NCI-H1417 (cell line): ENCODE data around the gene THAP4.
"Not testable (repeated sequence)": the region's sequence is repeated elsewhere in the genome, so short reads cannot be mapped to it uniquely, and the experiment has no call there.

Experiments used
- DNase-seq, 3 experiments: peaks; one replicate each; lab custom pipeline; 2025; lab: John Stamatoyannopoulos, UW

THAP4 gene

GRCh38 chr2:241612156-241613016 lies 24.6 kb downstream of the THAP4 start:
- DNase-seq = peak in 1 of 3 experiments; percentile 45

DNA sequence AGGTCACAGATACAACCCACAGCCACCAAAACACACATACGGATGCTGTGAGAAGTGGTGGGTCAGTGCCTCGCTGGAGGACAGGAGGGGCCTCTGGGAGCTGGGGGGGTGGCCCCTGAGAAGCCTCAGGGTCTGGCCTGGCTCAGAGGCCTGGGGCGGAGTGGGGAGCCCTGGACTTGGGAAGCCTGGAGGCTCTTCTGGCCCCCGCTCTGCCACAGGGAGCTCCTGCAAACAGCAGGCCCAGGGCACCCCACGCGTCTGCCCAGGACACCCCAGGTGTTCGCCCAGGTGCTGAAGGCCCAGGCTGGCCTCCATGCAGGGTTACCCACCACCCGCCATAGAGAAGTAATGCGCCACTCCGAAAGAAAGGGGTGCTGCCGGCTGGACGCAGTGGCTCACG lies 25.9 kb downstream of the THAP4 start:
- no peak for DNase-seq

DNA sequence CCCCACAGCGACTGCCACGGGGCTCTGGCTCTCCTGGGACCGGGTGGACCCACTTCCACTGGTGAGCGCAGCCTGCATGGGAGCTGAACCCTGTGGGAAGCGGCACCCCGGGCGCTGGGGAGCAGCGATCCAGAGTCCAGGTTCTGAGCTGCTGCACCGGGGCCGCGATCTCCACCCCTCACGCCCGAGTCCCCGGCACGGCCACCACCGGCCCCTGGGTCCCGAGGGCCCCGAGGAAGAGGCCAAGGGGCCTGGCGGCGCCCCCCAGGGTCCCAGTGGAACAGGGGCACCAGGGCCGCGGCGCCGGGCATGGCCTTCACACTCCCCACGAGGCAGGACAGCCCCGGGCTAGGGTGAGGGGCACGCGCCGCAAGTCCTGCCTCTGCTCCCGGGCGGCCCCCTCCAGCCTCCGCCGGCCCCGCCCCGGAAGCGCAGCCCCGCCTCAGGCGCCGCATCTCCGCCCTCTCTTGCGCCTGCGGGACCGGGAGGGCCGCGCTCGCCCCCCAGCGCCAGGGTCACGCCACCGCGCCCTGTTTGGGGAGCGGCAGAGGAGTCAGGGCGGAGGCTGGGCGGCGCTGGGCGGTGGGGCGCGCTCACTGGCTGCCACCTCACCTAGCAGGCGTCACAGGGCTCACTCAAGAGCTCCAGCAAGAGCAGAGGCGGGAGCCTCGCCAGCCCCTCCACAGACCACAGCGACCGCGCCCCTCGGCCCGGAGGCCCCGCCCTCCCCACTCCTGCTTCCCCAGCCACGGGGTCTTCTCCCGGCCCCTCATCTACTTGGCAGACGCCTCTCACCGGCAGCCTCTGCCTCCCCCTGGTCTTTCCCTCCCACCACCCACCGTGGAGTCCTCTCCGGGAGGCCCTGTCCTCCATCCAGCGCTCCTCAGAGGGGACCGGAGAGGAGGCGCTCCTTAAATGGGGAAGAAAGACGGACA lies 26.8 kb downstream of the THAP4 start:
- peak in 2 of 3 experiments; percentile 73 to 81 for DNase-seq

GRCh38 chr2:241608881-241609280 lies 28.1 kb downstream of the THAP4 start:
- no peak for DNase-seq

- no peak for DNase-seq
Observed at GRCh38 chr2:241607162-241607885, 29.6 kb downstream of the THAP4 start.

DNA sequence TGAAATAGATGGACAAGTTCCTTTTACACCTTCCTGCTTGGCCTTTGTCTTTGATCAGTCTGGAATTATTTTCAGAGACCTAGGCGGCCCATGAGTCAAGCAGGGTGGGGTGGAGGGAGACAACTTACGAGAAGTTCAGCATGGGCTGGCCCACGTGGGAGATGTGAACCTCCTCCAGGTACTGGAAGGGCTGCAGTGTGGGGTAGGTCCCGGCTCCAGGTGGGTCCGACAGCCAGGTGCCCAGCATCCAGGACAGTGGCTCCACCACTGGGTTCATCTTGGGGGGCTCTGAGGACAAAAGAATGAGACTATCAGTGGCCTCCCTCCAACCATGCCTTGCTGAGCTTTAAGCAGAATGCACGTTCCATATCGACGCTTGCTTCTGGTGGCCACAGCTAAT lies 30.8 kb downstream of the THAP4 start:
- no peak for DNase-seq

- DNase-seq = no peak
Observed at GRCh38 chr2:241603686-241604085, 33.3 kb downstream of the THAP4 start.

DNA sequence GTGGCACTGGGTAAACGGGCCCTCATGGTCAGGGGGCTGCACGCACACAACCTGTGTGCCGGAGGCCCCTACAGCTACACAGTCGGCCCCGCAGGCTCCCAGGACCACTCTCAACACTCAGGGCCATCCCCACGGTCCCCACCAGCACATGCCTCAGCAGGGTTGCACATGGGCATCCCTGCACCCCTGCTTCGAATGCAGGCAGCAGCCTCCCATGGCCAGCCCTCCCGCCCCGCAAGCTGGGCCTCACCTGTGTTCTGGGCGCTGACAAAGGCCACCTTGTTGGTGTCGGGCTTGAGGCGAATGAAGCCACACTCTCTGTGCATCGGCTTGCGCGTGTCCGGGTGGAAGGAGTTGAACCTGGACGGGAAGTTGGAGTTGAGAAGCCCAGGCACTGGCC lies 34.2 kb downstream of the THAP4 start:
- no peak for DNase-seq

GRCh38 chr2:241601841-241602240 lies 35.1 kb downstream of the THAP4 start:
- peak; percentile 43 to 80 (median 64) for DNase-seq

DNA sequence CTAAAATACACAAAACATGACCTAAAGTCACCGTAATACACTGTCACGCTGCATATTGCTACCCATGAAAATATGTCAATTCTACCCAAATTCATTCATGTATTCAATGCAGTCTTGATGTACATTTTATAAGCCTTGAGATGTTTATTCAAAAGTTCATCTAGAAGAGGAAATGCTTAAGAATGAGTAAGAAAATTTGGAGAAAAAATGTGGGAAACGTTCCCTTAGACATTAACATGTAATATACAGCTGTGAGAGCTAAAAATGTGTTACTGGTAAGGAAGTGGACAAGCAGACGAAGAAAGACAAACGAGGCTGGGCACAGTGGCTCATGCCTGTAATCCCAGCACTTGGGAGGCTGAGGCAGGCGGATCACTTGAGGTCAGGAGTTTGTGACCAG lies 37.3 kb downstream of the THAP4 start:
- DNase-seq = no peak

DNA sequence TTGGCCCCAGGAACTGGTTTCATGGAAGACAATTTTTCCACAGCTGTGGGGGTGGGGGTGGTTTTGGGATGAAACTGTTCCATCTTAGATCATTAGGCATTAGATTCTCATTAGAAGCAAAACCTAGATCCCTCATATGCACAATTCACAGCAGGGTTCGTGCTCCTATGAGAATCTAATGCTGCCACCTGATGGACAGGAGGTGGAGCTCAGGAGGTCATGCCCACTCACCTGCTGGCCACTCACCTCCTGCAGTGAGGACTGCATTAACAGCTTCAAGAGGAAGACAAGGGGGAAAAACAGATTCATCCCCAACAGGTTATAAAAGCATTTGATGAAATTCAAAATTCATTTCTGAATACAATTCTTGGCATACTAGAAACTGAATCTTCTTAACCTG lies 38.5 kb downstream of the THAP4 start:
- DNase-seq = peak; percentile 10 to 80 (median 40)

DNA sequence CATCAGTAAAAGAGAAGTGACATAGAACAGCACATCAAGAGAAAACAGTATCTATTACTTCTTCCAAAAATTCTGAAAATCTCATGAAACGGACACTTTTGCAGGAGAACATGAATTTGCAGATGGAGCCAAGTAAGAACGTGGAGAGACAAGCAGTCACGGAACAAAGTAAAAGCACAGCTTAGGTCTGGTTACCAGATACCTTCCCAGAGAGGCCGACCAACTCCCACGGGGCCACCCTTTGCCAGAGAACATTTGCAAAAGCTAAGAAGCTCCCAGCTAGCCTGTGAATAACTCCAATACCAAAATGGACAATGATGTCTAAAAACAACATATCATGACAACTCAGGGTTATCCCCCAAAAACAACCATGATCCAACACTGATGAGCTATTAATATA lies 38.9 kb downstream of the THAP4 start:
- DNase-seq = peak in 1 of 3 experiments; percentile 19

- no peak for DNase-seq
Observed at GRCh38 chr2:241597561-241597960, 39.4 kb downstream of the THAP4 start.

GRCh38 chr2:241595600-241596140 lies 41.3 kb downstream of the THAP4 start:
- DNase-seq = peak in 1 of 3 experiments; percentile 6

DNA sequence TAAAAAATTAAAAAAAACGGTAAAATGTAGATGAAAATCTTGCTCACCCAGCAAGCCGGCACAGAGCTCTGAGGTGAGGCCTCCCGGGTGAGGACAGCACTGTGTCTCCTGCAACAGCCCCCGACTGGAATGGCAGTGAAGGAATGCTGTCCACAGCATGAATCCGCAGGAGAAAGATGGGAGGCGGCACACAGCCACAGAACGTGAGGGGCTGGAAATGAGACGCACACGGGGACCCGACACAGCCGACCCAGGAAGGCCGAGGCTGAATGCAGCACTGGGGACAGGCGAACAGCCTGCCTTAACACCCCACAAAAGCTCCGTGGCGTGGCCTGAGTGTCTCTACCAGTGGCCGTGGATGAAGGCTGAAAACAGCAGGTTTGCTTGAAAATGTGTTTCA lies 43.7 kb downstream of the THAP4 start:
- no peak for DNase-seq

DNA sequence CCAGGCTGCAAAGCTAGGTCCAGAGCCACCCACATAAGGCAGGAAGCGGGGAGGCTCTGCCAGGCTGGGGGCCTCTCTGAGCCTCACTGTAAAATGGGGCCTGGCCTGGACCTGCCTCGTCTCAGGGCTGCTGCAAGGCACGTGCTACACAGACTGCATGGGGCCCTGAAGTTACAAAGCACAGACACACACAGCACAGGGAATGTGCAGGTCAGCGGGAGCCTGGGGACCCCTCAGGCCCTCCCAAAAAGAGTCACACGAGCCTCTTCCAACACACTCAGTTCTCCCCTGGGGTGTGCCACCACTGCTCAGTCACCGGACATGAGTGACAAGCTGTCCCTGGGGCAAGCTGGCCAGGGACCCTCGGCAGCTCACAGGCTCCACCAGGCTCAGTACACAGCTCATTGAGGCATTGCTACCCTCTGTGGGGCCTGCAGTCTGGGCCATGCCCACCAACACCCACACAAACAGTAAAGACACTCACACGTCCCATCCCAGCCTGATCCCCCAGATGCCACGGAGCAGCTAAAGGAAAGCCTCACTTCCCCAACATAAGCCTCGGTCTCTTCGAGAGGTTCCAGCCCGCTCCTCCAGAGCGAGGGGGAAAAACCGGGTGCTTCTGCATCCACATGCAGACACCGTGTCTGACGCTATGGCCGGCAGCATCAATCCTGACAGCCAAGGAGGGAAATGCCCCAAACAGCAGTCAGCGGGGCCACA lies 44.7 kb downstream of the THAP4 start:
- DNase-seq = no peak

DNA sequence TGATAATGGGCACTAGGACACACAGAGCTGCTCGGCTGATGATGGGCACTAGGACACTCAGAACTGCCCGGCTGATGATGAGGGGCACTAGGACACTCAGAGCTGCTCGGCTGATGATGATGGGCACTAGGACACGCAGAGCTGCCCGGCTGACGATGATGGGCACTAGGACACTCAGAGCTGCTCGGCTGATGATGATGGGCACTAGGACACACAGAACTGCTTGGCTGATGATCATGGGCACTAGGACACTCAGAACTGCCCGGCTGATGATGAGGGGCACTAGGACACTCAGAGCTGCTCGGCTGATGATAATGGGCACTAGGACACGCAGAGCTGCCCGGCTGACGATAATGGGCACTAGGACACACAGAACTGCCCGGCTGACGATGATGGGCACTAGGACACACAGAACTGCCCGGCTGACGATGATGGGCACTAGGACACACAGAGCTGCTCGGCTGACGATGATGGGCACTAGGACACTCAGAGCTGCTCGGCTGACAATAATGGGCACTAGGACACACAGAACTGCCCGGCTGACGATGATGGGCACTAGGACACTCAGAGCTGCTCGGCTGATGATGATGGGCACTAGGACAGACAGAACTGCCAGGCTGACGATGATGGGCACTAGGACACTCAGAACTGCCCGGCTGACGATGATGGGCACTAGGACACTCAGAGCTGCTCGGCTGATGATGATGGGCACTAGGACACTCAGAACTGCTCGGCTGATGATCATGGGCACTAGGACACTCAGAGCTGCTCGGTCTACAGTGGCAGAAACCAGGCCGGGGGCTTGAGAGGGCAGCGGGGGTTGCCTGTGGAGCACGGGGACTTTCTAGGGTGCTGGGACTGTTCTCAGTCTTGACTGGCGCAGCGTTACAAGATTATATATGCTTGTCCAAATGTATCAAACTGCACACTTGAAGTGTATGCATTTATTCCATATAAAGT lies 46.2 kb downstream of the THAP4 start:
- not testable (repeated sequence) for DNase-seq

DNA sequence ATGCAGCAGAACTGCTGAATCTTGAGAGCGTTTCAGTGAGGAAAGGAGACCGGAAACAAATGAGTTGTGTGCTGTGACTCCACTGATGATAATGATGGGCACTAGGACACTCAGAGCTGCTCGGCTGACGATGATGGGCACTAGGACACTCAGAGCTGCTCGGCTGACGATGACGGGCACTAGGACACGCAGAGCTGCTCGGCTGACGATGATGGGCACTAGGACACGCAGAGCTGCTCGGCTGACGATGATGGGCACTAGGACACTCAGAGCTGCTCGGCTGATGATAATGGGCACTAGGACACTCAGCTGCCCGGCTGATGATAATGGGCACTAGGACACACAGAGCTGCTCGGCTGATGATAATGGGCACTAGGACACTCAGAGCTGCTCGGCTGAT lies 47.1 kb downstream of the THAP4 start:
- DNase-seq = not testable (repeated sequence)

- DNase-seq = no peak
Observed at GRCh38 chr2:241586564-241587264, 50.2 kb downstream of the THAP4 start.
